A549 (cell line): Measurements from ENCODE around the gene XRCC5.

Source experiments
- BHLHE40 ChIP-seq: IDR thresholded peaks from 2 replicates; pipeline ENCODE4 v1.6.1; 2012; ENCODE audit warnings: low read depth, low read length, inconsistent platforms
- CTCF ChIP-seq: fragments of >200 bp; sonication (Bioruptor Twin); formaldehyde crosslinking; IDR thresholded peaks from 3 replicates; pipeline ENCODE4 v1.5.1; 2016
- EP300 ChIP-seq, 2 experiments: fragments of >200 bp; sonication (Bioruptor Twin); formaldehyde crosslinking; IDR thresholded peaks; 2 replicates in 1 of 2; 3 replicates in 1 of 2; pipeline ENCODE4 v1.6.1; 2016 to 2017
- HMGXB4 ChIP-seq: fragments of 250-450 bp; sonication (Bioruptor Pico); IDR thresholded peaks from 2 replicates; pipeline ENCODE4 v1.5.0; 2021; ENCODE audit warnings: mild to moderate bottlenecking, moderate library complexity, borderline replicate concordance
- JUN ChIP-seq, 2 experiments: fragments of >200 bp; sonication (Bioruptor Twin); formaldehyde crosslinking; IDR thresholded peaks; 2 replicates in 1 of 2; 3 replicates in 1 of 2; pipeline ENCODE4 v1.6.1; 2016 to 2017
- MAX ChIP-seq: IDR thresholded peaks from 2 replicates; pipeline ENCODE4 v1.6.1; 2012
- MYC ChIP-seq: IDR thresholded peaks from 2 replicates; pipeline ENCODE4 v1.6.1; 2012; ENCODE audit warnings: mild to moderate bottlenecking, inconsistent platforms, low read length, improper control_type of control experiment, borderline replicate concordance
- PHF8 ChIP-seq: fragments of 200-600 bp; sonication (generic); IDR thresholded peaks from 2 replicates; pipeline ENCODE4 v1.6.1; 2016; ENCODE audit warnings: low read depth, mild to moderate bottlenecking, antibody characterized with exemption, moderate library complexity, borderline replicate concordance
- POLR2A ChIP-seq: IDR thresholded peaks from 2 replicates; pipeline ENCODE4 v1.6.1; 2012; ENCODE audit warnings: mild to moderate bottlenecking, low read length
- REST ChIP-seq: fragments of 200-600 bp; sonication (generic); IDR thresholded peaks from 2 replicates; pipeline ENCODE4 v1.6.1; 2016; ENCODE audit warnings: antibody characterized with exemption, mild to moderate bottlenecking, moderate library complexity
- SMC3 ChIP-seq: fragments of >200 bp; sonication (Bioruptor Twin); formaldehyde crosslinking; IDR thresholded peaks from 3 replicates; pipeline ENCODE4 v1.6.1; 2018; ENCODE audit warnings: inconsistent platforms
- ZFP36 ChIP-seq: fragments of 450-650 bp; IDR thresholded peaks from 2 replicates; pipeline ENCODE4 v1.6.1; 2014; ENCODE audit warnings: borderline replicate concordance; ENCODE audit not compliant: partially characterized antibody

- TF ChIP-seq CTCF (no peak), POLR2A (no peak), EP300 (IDR thresholded peaks at IDR 0.05) (no peak), MYC (no peak), ZFP36 (no peak), JUN (IDR thresholded peaks at IDR 0.05) (no peak), REST (no peak), BHLHE40 (no peak), MAX (no peak), PHF8 (no peak), HMGXB4 (CRISPR knock-in tag) (no peak), SMC3 (no peak)
Measured at GRCh38 chr2:216163518-216163917, 54.4 kb downstream of the XRCC5 start.
